Body of pancreas (tissue), 4 donors: ENCODE measurements around the gene SLC35C1. TPM values are rescaled to one million over a fixed set of nuclear protein-coding genes. Genes with fewer than 3 reads are reported as not detected.

Experiments used
- ATAC-seq: fragments of 150-250 bp; one replicate; pipeline ENCODE4 v1.9.1; 2016
- DNase-seq, 4 donors: peaks; one replicate each; pipeline ENCODE4 v3.0.0-alpha.2; 2019
- H3K27ac ChIP-seq, 4 donors: fragments of 200-600 bp; sonication (generic); 1 replicate in 3 of 4; 2 replicates in 1 of 4; pipeline versions ENCODE4 v1.5.1 to v1.6.1; 2016 to 2019; ENCODE audit warnings: mild to moderate bottlenecking in 1 of 4, mixed read lengths in 1 of 4, moderate library complexity in 1 of 4
- H3K27me3 ChIP-seq, 2 donors: fragments of 200-600 bp; sonication (generic); one replicate each; pipeline ENCODE4 v1.6.0; 2016; ENCODE audit warnings: mild to moderate bottlenecking in 1 of 2
- H3K36me3 ChIP-seq, 2 donors: fragments of 200-600 bp; sonication (generic); replicated peaks in 1 of 2; 2 replicates each; pipeline ENCODE4 v1.5.1; 2016; ENCODE audit warnings: low read depth in 2 of 2; ENCODE audit not compliant: insufficient read depth in 1 of 2
- H3K4me1 ChIP-seq: fragments of 200-600 bp; sonication (generic); one replicate; pipeline ENCODE4 v1.6.0; 2016
- H3K4me3 ChIP-seq, 2 donors: fragments of 200-600 bp; sonication (generic); 1 replicate in 1 of 2; 2 replicates in 1 of 2; pipeline ENCODE4 v1.5.1; 2016 to 2019
- H3K9me3 ChIP-seq, 3 donors: fragments of 200-600 bp; sonication (generic); 1 replicate in 2 of 3; 2 replicates in 1 of 3; pipeline ENCODE4 v1.5.1; 2016
- CTCF ChIP-seq, 7 experiments: fragments of 450-650 bp in 4 of 7; fragments of 200-600 bp in 3 of 7; sonication (generic) in 3 of 7; IDR thresholded peaks; one replicate each; pipeline ENCODE4 v1.5.1; 2016 to 2019; ENCODE audit warnings: antibody characterized with exemption in 7 of 7
- POLR2A ChIP-seq, 3 donors: fragments of 450-650 bp; IDR thresholded peaks; one replicate each; pipeline ENCODE4 v1.6.1; 2016; ENCODE audit warnings: antibody characterized with exemption in 3 of 3, mild to moderate bottlenecking in 2 of 3
- WGBS, 2 donors: methylation state at CpG; one replicate each; pipeline ENCODE4 v1.1.5; 2017; 5-methylcytosine and 5-hydroxymethylcytosine counted together
- intact Hi-C: fragments of 100-400 bp; cut with DNase I; formaldehyde crosslinking; loops from one replicate; pipeline ENCODE4 v1.15.1; 2023
- total RNA-seq, 2 donors: library from RNA; depleted of rRNA; stranded (reverse); fragments of >200 nt; gene quantifications; one replicate each; pipeline ENCODE4 v1.1.0, GENCODE V29; 2016

Gene SLC35C1
- total RNA-seq, 2 donors from 2014 or later: 11.2 to 22.7 TPM

GRCh38 chr11:45847911-45848316 lies 43.0 kb downstream of the SLC35C1 start:
- Histone ChIP-seq H3K4me3 (peak overlapping the region; percentile 84 to 94), H3K4me1 (peaks cover 77% of the 10 kb centered on the region), H3K27me3 (no peaks in the 10 kb centered on the region), H3K36me3 (no peaks in the 10 kb centered on the region), H3K27ac (peak overlapping the region; percentile 95 to 98 (median 97)), H3K9me3 (no peaks in the 10 kb centered on the region)
- ATAC-seq (peak; percentile 13), DNase-seq (peak; percentile 57 to 68 (median 62))
- intact Hi-C loops: no loop called here
- no peak for TF ChIP-seq POLR2A (IDR thresholded peaks at IDR 0.05)
- peak in 3 of 7 experiments; percentile 4 to 13 (median 11) for TF ChIP-seq CTCF (IDR thresholded peaks at IDR 0.05)
- WGBS, 2 donors: 1 to 2% methylated on average over 5 to 16 of the region's 16 CpGs

DNA sequence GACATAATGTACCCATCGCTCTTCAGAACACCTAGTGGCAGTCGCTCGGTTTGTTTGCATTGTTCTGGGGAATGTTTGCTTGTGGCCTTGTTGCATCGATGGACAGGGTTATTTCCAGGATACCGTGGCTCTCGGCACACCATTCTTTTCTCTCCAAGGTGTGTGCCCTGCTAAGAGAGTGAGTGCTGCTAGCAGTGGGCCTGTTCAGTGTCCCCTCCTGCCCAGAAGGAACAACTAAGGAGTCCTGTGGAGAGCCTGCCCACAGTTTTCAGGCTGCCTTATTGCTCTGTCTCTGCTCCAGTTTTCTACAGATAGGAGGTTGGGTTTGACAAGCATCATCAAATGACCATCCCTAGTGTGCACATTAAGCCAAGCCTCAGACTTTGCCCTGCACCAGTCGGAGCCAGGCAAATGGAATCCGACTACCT lies 43.7 kb downstream of the SLC35C1 start:
- Histone ChIP-seq H3K9me3 (no peaks in the 10 kb centered on the region), H3K36me3 (no peaks in the 10 kb centered on the region), H3K27ac (peak overlapping the region; percentile 95 to 98 (median 97)), H3K4me3 (peak overlapping the region in 1 of 2 donors; percentile 94), H3K4me1 (peaks cover 71% of the 10 kb centered on the region), H3K27me3 (no peaks in the 10 kb centered on the region)
- intact Hi-C loops: no loop called here
- TF ChIP-seq CTCF (IDR thresholded peaks at IDR 0.05): peak in 2 of 7 experiments; percentile 20
- peak in 2 of 3 donors; percentile 30 to 35 for TF ChIP-seq POLR2A (IDR thresholded peaks at IDR 0.05)
- DNase-seq (peak; percentile 58 to 73 (median 62)), ATAC-seq (peak; percentile 15)
- WGBS, 2 donors: 13 to 16% methylated on average over 8 of the region's 8 CpGs

- WGBS, 2 donors: 56 to 73% methylated on average over 2 of the region's 2 CpGs
- no peaks in the 10 kb centered on the region for H3K27me3 ChIP-seq
- no peaks in the 10 kb centered on the region for H3K36me3 ChIP-seq
- H3K4me1 ChIP-seq: peaks cover 60% of the 10 kb centered on the region
- intact Hi-C loops: no loop called here
- ATAC-seq (no peak), DNase-seq (no peak)
- H3K4me3 ChIP-seq: no peak overlapping the region
- no peak overlapping the region for H3K27ac ChIP-seq
- no peaks in the 10 kb centered on the region for H3K9me3 ChIP-seq
- no peak for TF ChIP-seq CTCF (IDR thresholded peaks at IDR 0.05)
- no peak for TF ChIP-seq POLR2A (IDR thresholded peaks at IDR 0.05)
Measured at GRCh38 chr11:45850446-45850845, 45.5 kb downstream of the SLC35C1 start.

- DNase-seq (no peak), ATAC-seq (no peak)
- Histone ChIP-seq H3K27me3 (no peaks in the 10 kb centered on the region), H3K36me3 (no peaks in the 10 kb centered on the region), H3K4me1 (peaks cover 68% of the 10 kb centered on the region), H3K27ac (peak overlapping the region in 1 of 4 donors; percentile 13), H3K4me3 (no peak overlapping the region), H3K9me3 (no peaks in the 10 kb centered on the region)
- WGBS, 2 donors: 63 to 78% methylated on average over 2 of the region's 2 CpGs
- intact Hi-C loops: no loop called here
- TF ChIP-seq POLR2A (IDR thresholded peaks at IDR 0.05) (no peak), CTCF (IDR thresholded peaks at IDR 0.05) (no peak)
Measured at GRCh38 chr11:45851228-45851627, 46.3 kb downstream of the SLC35C1 start.

DNA sequence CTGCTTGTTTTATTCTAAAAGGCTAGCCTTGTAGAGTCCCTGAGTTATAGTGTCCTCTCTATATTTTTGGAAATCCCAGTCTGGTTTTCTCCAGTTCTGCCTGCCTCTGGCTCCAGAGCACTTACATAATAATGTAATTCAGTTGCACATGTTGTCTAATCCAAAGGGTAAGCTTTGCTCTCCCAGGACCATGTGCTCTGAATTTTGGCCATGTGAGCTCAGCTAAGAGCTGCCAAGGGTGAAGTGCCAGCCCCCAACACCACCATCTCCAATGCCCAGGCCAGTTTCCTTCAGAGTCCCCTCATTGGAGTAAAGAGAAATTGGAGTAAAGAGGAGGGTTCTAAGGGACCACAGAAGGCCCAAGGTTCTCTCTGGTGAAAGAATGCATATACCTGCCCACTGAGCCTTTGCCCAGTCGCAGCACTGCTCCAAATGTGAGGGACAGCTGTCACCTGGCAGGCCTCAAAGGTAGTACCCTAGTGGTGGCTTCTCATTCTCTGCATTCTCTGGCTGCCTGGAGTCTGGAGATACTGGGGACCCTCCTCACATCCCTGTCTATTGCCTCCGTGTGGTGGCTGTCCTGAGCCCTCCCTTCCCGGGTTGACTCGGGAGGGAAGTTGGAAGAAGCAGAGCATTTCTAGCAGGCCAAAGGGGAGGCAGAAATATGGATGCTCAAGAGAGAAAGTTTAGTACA lies 47.2 kb downstream of the SLC35C1 start:
- no peak for TF ChIP-seq POLR2A (IDR thresholded peaks at IDR 0.05)
- TF ChIP-seq CTCF (IDR thresholded peaks at IDR 0.05): no peak
- intact Hi-C loops: no loop called here
- Histone ChIP-seq H3K36me3 (no peaks in the 10 kb centered on the region), H3K4me3 (no peak overlapping the region), H3K4me1 (peaks cover 70% of the 10 kb centered on the region), H3K9me3 (no peaks in the 10 kb centered on the region), H3K27me3 (no peaks in the 10 kb centered on the region), H3K27ac (peak overlapping the region in 2 of 4 donors; percentile 8 to 13)
- ATAC-seq: no peak
- WGBS, 2 donors: 62 to 68% methylated on average over 4 of the region's 4 CpGs
- DNase-seq: no peak
